ENCODE measurements around the gene PDE4D.

PDE4D gene

GRCh38 chr5:59648038-59648831 lies 245.3 kb downstream of the PDE4D start:
- no peak for ATAC-seq (replicated peaks)
- no peak for DNase-seq
- Mint-ChIP-seq H3K36me3 (ENCODE audit: insufficient read depth) (no peaks in the 10 kb centered on the region), H3K9me3 (peaks cover 0 to 7% of the 10 kb centered on the region in 2 donors), H3K4me1 (ENCODE audit: low read depth in 2 of 2) (no peaks in the 10 kb centered on the region), H3K4me3 (no peak overlapping the region), H3K27me3 (no peaks in the 10 kb centered on the region), H3K27ac (no peak overlapping the region)

- no peaks in the 10 kb centered on the region for H3K27me3 Mint-ChIP-seq
- H3K4me3 Mint-ChIP-seq, result no peak overlapping the region
- peaks cover 0 to 7% of the 10 kb centered on the region in 2 donors for H3K9me3 Mint-ChIP-seq
- ATAC-seq (replicated peaks), result no peak
- DNase-seq, result no peak
- no peaks in the 10 kb centered on the region for H3K4me1 Mint-ChIP-seq (ENCODE audit: low read depth in 2 of 2)
- H3K27ac Mint-ChIP-seq, result no peak overlapping the region
- H3K36me3 Mint-ChIP-seq (ENCODE audit: insufficient read depth), result no peaks in the 10 kb centered on the region
These were observed 248.1 kb downstream of the PDE4D start for GRCh38 chr5:59645380-59645779.

GRCh38 chr5:59640411-59640810 lies 253.1 kb downstream of the PDE4D start:
- DNase-seq, result no peak
- peaks cover 0 to 6% of the 10 kb centered on the region in 2 donors for H3K9me3 Mint-ChIP-seq
- no peak overlapping the region for H3K4me3 Mint-ChIP-seq
- no peaks in the 10 kb centered on the region for H3K36me3 Mint-ChIP-seq (ENCODE audit: insufficient read depth)
- H3K4me1 Mint-ChIP-seq (ENCODE audit: low read depth in 2 of 2), result no peaks in the 10 kb centered on the region
- H3K27ac Mint-ChIP-seq, result no peak overlapping the region
- H3K27me3 Mint-ChIP-seq, result no peaks in the 10 kb centered on the region
- no peak for ATAC-seq (replicated peaks)

- DNase-seq (no peak), ATAC-seq (replicated peaks) (no peak)
- H3K4me3 Mint-ChIP-seq, result no peak overlapping the region
- no peaks in the 10 kb centered on the region for H3K4me1 Mint-ChIP-seq (ENCODE audit: low read depth in 2 of 2)
- peaks cover 0 to 12% of the 10 kb centered on the region in 2 donors for H3K9me3 Mint-ChIP-seq
- no peaks in the 10 kb centered on the region for H3K36me3 Mint-ChIP-seq (ENCODE audit: insufficient read depth)
- H3K27ac Mint-ChIP-seq, result no peak overlapping the region
- no peaks in the 10 kb centered on the region for H3K27me3 Mint-ChIP-seq
These were observed 255.5 kb downstream of the PDE4D start for GRCh38 chr5:59637884-59638580.

GRCh38 chr5:59629561-59629960 lies 264.0 kb downstream of the PDE4D start:
- Mint-ChIP-seq H3K27me3 (no peaks in the 10 kb centered on the region), H3K9me3 (peaks cover 0 to 12% of the 10 kb centered on the region in 2 donors)
- ATAC-seq (replicated peaks), result no peak

GRCh38 chr5:59628062-59628828 lies 265.3 kb downstream of the PDE4D start:
- H3K36me3 Mint-ChIP-seq (ENCODE audit: insufficient read depth), result no peaks in the 10 kb centered on the region
- H3K27ac Mint-ChIP-seq, result no peak overlapping the region
- peaks cover 0 to 8% of the 10 kb centered on the region in 2 donors for H3K9me3 Mint-ChIP-seq
- ATAC-seq (replicated peaks) (no peak), DNase-seq (no peak)
- H3K4me3 Mint-ChIP-seq, result no peak overlapping the region
- no peaks in the 10 kb centered on the region for H3K4me1 Mint-ChIP-seq (ENCODE audit: low read depth in 2 of 2)
- H3K27me3 Mint-ChIP-seq, result no peaks in the 10 kb centered on the region

More at GRCh38 chr5:59629561-59629960, 264.0 kb downstream of the PDE4D start:
- Mint-ChIP-seq H3K36me3 (ENCODE audit: insufficient read depth) (no peaks in the 10 kb centered on the region), H3K27ac (no peak overlapping the region), H3K4me1 (ENCODE audit: low read depth in 2 of 2) (no peaks in the 10 kb centered on the region), H3K4me3 (no peak overlapping the region)
- DNase-seq, result no peak

- no peak for DNase-seq
- no peaks in the 10 kb centered on the region for H3K27me3 Mint-ChIP-seq
- no peaks in the 10 kb centered on the region for H3K36me3 Mint-ChIP-seq (ENCODE audit: insufficient read depth)
- no peak for ATAC-seq (replicated peaks)
- no peak overlapping the region for H3K4me3 Mint-ChIP-seq
- H3K27ac Mint-ChIP-seq, result no peak overlapping the region
- H3K9me3 Mint-ChIP-seq, result peaks cover 3 to 6% of the 10 kb centered on the region in 2 donors
- no peaks in the 10 kb centered on the region for H3K4me1 Mint-ChIP-seq (ENCODE audit: low read depth in 2 of 2)
These were observed 268.6 kb downstream of the PDE4D start for GRCh38 chr5:59624898-59625297.

GRCh38 chr5:59622848-59623247 lies 270.7 kb downstream of the PDE4D start:
- ATAC-seq (replicated peaks) (no peak), DNase-seq (no peak)
- no peaks in the 10 kb centered on the region for H3K27me3 Mint-ChIP-seq
- H3K27ac Mint-ChIP-seq, result no peak overlapping the region
- H3K36me3 Mint-ChIP-seq (ENCODE audit: insufficient read depth), result no peaks in the 10 kb centered on the region
- H3K9me3 Mint-ChIP-seq, result peaks cover 2 to 15% of the 10 kb centered on the region in 2 donors
- no peaks in the 10 kb centered on the region for H3K4me1 Mint-ChIP-seq (ENCODE audit: low read depth in 2 of 2)
- no peak overlapping the region for H3K4me3 Mint-ChIP-seq

- no peaks in the 10 kb centered on the region for H3K4me1 Mint-ChIP-seq (ENCODE audit: low read depth in 2 of 2)
- no peak overlapping the region for H3K4me3 Mint-ChIP-seq
- ATAC-seq (replicated peaks), result no peak
- no peak overlapping the region for H3K27ac Mint-ChIP-seq
- H3K27me3 Mint-ChIP-seq, result no peaks in the 10 kb centered on the region
- no peaks in the 10 kb centered on the region for H3K36me3 Mint-ChIP-seq (ENCODE audit: insufficient read depth)
- no peak for DNase-seq
- H3K9me3 Mint-ChIP-seq, result peaks cover 2 to 15% of the 10 kb centered on the region in 2 donors
These were observed 272.0 kb downstream of the PDE4D start for GRCh38 chr5:59621477-59621876.

GRCh38 chr5:59620535-59621212 lies 272.9 kb downstream of the PDE4D start:
- Mint-ChIP-seq H3K9me3 (peaks cover 2 to 15% of the 10 kb centered on the region in 2 donors), H3K36me3 (ENCODE audit: insufficient read depth) (no peaks in the 10 kb centered on the region), H3K27me3 (no peaks in the 10 kb centered on the region), H3K4me1 (ENCODE audit: low read depth in 2 of 2) (no peaks in the 10 kb centered on the region), H3K4me3 (no peak overlapping the region), H3K27ac (no peak overlapping the region)
- ATAC-seq (replicated peaks) (no peak), DNase-seq (no peak)

- Mint-ChIP-seq H3K27me3 (no peaks in the 10 kb centered on the region), H3K9me3 (peaks cover 2 to 15% of the 10 kb centered on the region in 2 donors), H3K4me1 (ENCODE audit: low read depth in 2 of 2) (no peaks in the 10 kb centered on the region), H3K27ac (no peak overlapping the region), H3K36me3 (ENCODE audit: insufficient read depth) (no peaks in the 10 kb centered on the region), H3K4me3 (no peak overlapping the region)
- DNase-seq, result no peak
- no peak for ATAC-seq (replicated peaks)
These were observed 274.9 kb downstream of the PDE4D start for GRCh38 chr5:59618644-59619043.

- H3K27ac Mint-ChIP-seq, result no peak overlapping the region
- no peaks in the 10 kb centered on the region for H3K27me3 Mint-ChIP-seq
These were observed 276.2 kb downstream of the PDE4D start for GRCh38 chr5:59617186-59617771.

GRCh38 chr5:59616413-59616812 lies 277.1 kb downstream of the PDE4D start:
- Mint-ChIP-seq H3K27ac (no peak overlapping the region), H3K4me3 (no peak overlapping the region), H3K9me3 (peaks cover 2 to 15% of the 10 kb centered on the region in 2 donors), H3K36me3 (ENCODE audit: insufficient read depth) (no peaks in the 10 kb centered on the region), H3K27me3 (no peaks in the 10 kb centered on the region), H3K4me1 (ENCODE audit: low read depth in 2 of 2) (no peaks in the 10 kb centered on the region)
- DNase-seq (no peak), ATAC-seq (replicated peaks) (no peak)

More at GRCh38 chr5:59617186-59617771, 276.2 kb downstream of the PDE4D start:
- Mint-ChIP-seq H3K4me3 (no peak overlapping the region), H3K9me3 (peaks cover 2 to 15% of the 10 kb centered on the region in 2 donors), H3K36me3 (ENCODE audit: insufficient read depth) (no peaks in the 10 kb centered on the region), H3K4me1 (ENCODE audit: low read depth in 2 of 2) (no peaks in the 10 kb centered on the region)
- ATAC-seq (replicated peaks), result no peak
- DNase-seq, result no peak

Measured in effector memory CD8-positive, alpha-beta T cell (primary cell).